Upper lobe of right lung (tissue), 1 donor: ENCODE results near the gene ZNF136. TPM values are rescaled to one million over a fixed set of nuclear protein-coding genes. Genes with fewer than 3 reads are reported as not detected.
A peak's percentile ranks its signal among the peaks of the same experiment; 100 is the strongest.

Experiments used
- ATAC-seq: fragments of 200-7000 bp; cut with Tn5 transposase; one replicate; pipeline ENCODE4 v1.9.1; 2020; ENCODE audit warnings: mild to moderate bottlenecking, moderate library complexity
- DNase-seq: peaks from one replicate; pipeline ENCODE4 v3.0.0-alpha.2; 2020
- H3K27ac ChIP-seq: fragments of 200-600 bp; one replicate; pipeline ENCODE4 v1.8.0; 2022
- H3K27me3 ChIP-seq: fragments of 200-600 bp; one replicate; pipeline ENCODE4 v1.8.0; 2022; ENCODE audit warnings: mild to moderate bottlenecking
- H3K36me3 ChIP-seq: fragments of 200-600 bp; one replicate; pipeline ENCODE4 v1.8.0; 2022
- H3K4me1 ChIP-seq: fragments of 200-600 bp; one replicate; pipeline ENCODE4 v1.8.0; 2022
- H3K4me3 ChIP-seq: fragments of 200-600 bp; one replicate; pipeline ENCODE4 v1.8.0; 2022; ENCODE audit warnings: mild to moderate bottlenecking
- H3K9me3 ChIP-seq: fragments of 200-600 bp; one replicate; pipeline ENCODE4 v1.8.0; 2022
- intact Hi-C: fragments of 100-400 bp; cut with DNase I; formaldehyde crosslinking; loops from one replicate; pipeline ENCODE4 v1.11.0; 2022
- total RNA-seq: library from RNA; stranded (reverse); fragmentation: NEBNext Ultra II Directional; extraction: Animal tissue kit (Norgen Biotek cat#: 25700); gene quantifications from one replicate; pipeline ENCODE4 v1.2.1, GENCODE V29; 2021
- TF ChIP-seq, protein P1 (sequence below): fragments of 200-600 bp; IDR thresholded peaks from one replicate; pipeline ENCODE4 v1.8.0; 2022; ENCODE audit warnings: antibody characterized with exemption
- donor health status: DM: no; HTN: yes; CAD: no; lungs with severe emphysema.

The ZNF136 gene
- total RNA-seq, 1 donor from 2014 or later = 14.4 TPM

DNA sequence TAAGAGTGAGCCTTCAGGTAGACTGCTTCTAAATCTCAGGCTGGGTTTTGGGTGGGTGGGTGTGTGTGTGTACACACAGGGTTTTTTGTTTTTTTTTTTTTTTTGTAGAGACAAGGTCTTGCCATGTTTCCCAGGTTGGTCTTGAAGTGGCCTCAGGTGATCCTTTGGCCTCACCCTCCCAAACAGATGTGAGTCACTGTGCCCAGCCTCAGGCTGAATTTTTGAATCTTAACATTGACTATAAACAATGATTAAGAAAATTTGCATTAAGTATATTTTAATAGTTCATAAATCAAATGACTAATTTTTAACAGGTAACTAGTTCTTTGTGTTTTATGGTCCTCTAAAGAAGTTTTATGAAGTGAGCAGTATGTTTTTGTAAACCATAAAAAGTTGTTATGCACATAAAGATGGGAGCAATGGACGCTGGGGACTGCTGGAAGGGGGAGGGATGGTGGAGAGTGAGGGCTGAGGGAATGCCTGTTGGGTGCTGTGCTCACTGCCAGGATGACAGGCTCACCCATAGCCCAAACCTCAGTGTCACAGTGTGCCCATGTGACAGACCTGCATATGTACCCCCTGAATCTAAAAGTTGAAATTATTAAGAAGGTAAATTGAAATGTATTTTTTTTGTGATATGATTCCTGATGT is 60.2 kb downstream of the ZNF136 start:
- intact Hi-C loops = no loop called here

DNA sequence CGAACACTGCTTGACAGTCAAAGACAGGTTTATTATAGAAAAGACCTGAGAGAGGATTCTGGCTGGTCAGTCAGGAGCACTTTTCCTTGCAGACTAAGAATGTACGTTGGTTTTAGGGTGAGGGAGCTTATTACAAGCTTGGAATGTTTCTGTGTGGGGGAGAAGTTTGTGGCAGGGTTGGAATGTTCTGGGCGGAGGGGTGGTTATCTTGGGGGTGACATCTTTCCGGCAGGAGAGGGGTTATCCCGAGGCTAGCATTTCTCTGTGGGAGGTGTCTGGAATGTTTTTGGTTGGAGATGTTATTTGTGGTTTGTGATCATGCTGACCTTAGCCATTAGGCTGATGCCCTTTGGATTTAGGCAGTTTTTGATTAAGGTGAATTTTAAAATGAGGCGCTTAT is 61.8 kb downstream of the ZNF136 start:
- H3K27ac ChIP-seq = no peak overlapping the region
- H3K36me3 ChIP-seq = peaks cover 10% of the 10 kb centered on the region
- ATAC-seq (no peak), DNase-seq (no peak)
- intact Hi-C loops = no loop called here
- H3K27me3 ChIP-seq = no peaks in the 10 kb centered on the region
- H3K4me3 ChIP-seq = no peak overlapping the region
- TF ChIP-seq, protein P1, sequence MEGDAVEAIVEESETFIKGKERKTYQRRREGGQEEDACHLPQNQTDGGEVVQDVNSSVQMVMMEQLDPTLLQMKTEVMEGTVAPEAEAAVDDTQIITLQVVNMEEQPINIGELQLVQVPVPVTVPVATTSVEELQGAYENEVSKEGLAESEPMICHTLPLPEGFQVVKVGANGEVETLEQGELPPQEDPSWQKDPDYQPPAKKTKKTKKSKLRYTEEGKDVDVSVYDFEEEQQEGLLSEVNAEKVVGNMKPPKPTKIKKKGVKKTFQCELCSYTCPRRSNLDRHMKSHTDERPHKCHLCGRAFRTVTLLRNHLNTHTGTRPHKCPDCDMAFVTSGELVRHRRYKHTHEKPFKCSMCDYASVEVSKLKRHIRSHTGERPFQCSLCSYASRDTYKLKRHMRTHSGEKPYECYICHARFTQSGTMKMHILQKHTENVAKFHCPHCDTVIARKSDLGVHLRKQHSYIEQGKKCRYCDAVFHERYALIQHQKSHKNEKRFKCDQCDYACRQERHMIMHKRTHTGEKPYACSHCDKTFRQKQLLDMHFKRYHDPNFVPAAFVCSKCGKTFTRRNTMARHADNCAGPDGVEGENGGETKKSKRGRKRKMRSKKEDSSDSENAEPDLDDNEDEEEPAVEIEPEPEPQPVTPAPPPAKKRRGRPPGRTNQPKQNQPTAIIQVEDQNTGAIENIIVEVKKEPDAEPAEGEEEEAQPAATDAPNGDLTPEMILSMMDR = no peak
- no peaks in the 10 kb centered on the region for H3K4me1 ChIP-seq
- H3K9me3 ChIP-seq = no peaks in the 10 kb centered on the region

More for the DNA sequence above, 60.2 kb downstream of the ZNF136 start:
- TF ChIP-seq, protein P1 = no peak
- ATAC-seq (no peak), DNase-seq (no peak)
- H3K4me1 ChIP-seq = no peaks in the 10 kb centered on the region
- H3K9me3 ChIP-seq = peaks cover 6% of the 10 kb centered on the region
- no peaks in the 10 kb centered on the region for H3K27me3 ChIP-seq
- H3K36me3 ChIP-seq = peaks cover 6% of the 10 kb centered on the region
- no peak overlapping the region for H3K27ac ChIP-seq
- no peak overlapping the region for H3K4me3 ChIP-seq

DNA sequence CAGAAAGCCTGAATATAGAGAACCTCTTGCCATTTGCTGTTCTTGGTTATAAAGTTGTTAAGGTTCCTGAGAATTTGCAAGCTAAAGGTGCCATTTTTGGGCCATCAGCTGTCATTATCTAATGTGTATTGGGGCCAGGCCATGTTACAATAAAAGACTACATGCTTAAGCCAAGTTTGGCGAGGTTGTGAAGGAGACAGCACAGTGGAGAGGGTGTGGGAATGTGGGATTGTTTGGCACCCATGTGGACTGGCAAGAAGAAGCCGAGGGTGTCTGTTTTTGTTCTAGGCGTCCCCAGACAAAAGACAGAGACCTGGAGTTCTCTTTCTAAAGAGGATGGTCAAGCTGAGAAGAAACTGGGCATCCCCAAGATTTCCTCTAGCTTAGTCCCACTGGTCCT is 67.1 kb downstream of the ZNF136 start:
- H3K4me3 ChIP-seq = no peak overlapping the region
- no peak for ATAC-seq
- peaks cover 14% of the 10 kb centered on the region for H3K36me3 ChIP-seq
- TF ChIP-seq, protein P1 = no peak
- intact Hi-C loops = no loop called here
- no peak overlapping the region for H3K27ac ChIP-seq
- no peaks in the 10 kb centered on the region for H3K4me1 ChIP-seq
- no peak for DNase-seq
- no peaks in the 10 kb centered on the region for H3K27me3 ChIP-seq
- peaks cover 4% of the 10 kb centered on the region for H3K9me3 ChIP-seq

DNA sequence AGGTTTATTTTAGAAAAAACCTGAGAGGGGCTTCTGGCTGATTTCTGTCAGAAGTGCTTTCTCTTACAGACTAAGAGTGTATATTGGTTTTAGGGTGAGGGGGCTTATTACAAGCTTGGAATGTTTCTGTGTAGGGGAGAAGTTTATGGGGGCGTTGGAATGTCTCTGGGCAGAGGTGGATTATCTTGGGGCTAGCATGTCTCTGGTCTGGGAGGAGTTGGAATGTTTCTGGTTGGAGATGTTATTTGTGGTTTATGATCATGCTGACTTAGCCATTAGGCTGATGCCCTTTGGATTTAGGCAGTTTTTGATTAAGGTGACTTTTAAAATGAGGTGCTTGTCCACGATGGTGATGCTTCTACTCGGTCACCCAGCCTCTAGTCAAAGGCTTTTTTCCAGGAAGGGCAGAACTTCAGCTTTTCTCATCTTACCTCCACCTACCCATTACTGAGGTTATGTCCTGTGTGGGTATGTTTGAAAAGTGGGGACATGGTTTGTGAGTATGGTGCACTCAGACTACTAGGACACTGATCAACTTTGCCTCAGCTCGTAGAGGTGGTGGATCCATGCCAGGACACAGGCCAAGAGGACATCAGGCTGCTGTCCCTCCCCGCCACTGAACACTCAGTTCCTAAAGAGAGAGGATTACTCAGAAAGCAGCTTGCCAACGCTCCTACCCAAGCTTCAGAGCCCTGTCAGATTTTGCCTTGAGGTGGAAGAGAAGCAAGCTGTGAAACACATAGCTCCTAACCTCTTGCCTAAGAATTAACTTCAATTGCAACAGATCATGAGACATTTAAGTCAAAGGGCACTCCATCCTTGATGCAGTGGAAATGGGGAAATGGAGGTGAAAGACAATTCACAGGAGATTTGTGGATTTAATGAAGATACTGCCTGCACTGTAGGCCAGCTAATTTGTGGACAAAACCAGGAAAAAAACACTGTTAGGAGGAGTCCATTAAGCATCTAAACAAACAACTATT is 68.1 kb downstream of the ZNF136 start:
- H3K27me3 ChIP-seq = no peaks in the 10 kb centered on the region
- no peak overlapping the region for H3K27ac ChIP-seq
- intact Hi-C loops = no loop called here
- H3K4me1 ChIP-seq = no peaks in the 10 kb centered on the region
- peaks cover 10% of the 10 kb centered on the region for H3K36me3 ChIP-seq
- no peak overlapping the region for H3K4me3 ChIP-seq
- ATAC-seq (peak; percentile 34), DNase-seq (no peak)
- peaks cover 4% of the 10 kb centered on the region for H3K9me3 ChIP-seq
- TF ChIP-seq, protein P1 = no peak

DNA sequence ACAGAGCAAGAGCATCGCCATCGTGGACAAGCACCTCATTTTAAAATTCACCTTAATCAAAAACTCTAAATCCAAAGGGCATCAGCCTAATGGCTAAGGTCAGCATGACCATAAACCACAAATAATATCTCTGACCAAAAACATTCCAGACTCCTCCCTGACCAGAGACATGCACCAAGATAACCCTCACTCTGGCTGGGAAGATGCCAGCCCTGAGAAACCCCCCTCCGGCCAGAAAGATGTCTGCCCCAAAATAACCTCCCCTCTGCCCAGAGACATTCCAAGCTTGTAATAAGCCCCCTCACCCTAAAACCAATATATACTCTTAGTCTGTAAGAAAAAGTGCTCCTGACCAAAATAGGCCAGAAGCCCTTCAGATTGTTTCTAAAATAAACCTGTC is 70.1 kb downstream of the ZNF136 start:
- intact Hi-C loops = no loop called here
- Histone ChIP-seq H3K4me1 (no peaks in the 10 kb centered on the region), H3K4me3 (no peak overlapping the region), H3K36me3 (peaks cover 8% of the 10 kb centered on the region), H3K9me3 (peaks cover 4% of the 10 kb centered on the region), H3K27ac (no peak overlapping the region), H3K27me3 (no peaks in the 10 kb centered on the region)
- TF ChIP-seq, protein P1 = no peak
- no peak for DNase-seq
- ATAC-seq = no peak
